Cerebellar nuclear complex (tissue), 1 donor: Measurements from ENCODE around the gene HOXB7.

ENCODE experiments used
- DNase-seq, 2 experiments: peaks; one replicate each; lab custom pipeline; 2025; lab: John Stamatoyannopoulos, UW

Gene HOXB7

DNA sequence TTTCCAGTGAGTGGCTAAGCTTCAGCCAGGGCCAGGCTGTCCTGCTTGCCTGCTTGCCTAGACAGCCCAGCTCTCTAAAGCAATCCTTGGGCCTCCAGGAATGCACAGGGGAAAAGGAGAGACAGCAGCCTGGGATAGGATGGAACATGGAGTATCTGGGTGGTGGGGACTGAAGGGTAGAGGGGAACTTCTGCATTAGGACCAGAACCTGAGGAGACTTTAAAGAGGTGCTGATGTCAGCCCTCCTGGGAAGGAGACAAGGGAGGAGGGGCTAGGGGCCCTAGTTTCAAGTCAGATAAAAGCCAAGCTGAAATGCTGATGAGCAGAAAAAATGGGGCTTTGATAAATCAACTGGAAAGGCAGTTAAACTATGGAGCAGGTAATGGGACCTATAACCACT lies 1.8 kb downstream of the HOXB7 start:
- DNase-seq, result no peak

DNA sequence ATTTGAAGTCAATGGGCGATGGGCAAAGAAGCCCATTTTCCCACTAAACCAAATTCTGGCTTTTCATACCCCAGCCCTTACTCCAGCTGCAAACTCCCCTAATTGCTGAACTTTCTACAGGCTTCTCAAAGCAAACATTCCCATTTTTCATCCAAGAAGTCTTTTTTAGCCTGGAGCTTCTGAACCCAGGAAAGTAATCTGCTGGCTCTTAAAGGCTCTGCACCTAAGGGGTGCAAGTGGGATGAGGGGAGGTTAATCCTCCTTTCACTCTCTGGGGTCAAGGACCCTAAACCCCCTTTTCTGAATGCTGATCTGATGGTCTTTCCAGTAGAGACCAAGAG lies 2.4 kb downstream of the HOXB7 start:
- DNase-seq, result no peak

DNA sequence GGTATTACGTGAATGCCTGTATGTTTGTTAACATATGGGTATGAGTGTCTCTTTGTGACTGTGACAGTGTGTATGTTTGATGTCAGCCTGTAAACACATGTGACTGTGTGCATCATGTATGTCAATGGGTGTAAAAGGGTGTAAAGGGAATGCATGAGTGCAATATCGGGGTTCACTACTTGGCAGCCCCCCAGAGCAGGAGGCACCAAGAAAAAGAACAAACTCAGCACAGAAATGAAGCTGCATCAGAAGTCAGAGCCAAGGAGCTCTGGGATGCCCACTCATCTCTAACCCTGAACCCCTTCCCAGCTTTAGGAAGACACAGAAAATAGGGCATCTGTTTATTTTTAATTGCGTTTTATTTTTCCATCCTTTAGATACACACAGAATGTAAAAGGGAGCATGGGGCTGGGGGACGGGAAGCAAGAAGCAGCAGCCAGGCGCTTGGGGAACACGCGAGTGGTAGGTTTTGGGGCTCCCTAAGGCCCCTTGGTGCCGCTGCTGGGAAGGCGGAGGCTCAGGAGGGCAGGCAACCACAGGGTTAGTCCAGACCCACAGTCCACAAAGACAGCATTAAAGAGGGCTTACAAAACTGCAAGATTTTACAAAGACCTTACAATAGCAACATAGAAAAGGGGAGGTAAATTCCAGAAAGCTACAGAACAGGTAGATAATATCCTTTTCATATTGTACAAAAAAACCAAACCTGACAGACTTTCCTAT lies 3.8 kb downstream of the HOXB7 start:
- no peak for DNase-seq

DNA sequence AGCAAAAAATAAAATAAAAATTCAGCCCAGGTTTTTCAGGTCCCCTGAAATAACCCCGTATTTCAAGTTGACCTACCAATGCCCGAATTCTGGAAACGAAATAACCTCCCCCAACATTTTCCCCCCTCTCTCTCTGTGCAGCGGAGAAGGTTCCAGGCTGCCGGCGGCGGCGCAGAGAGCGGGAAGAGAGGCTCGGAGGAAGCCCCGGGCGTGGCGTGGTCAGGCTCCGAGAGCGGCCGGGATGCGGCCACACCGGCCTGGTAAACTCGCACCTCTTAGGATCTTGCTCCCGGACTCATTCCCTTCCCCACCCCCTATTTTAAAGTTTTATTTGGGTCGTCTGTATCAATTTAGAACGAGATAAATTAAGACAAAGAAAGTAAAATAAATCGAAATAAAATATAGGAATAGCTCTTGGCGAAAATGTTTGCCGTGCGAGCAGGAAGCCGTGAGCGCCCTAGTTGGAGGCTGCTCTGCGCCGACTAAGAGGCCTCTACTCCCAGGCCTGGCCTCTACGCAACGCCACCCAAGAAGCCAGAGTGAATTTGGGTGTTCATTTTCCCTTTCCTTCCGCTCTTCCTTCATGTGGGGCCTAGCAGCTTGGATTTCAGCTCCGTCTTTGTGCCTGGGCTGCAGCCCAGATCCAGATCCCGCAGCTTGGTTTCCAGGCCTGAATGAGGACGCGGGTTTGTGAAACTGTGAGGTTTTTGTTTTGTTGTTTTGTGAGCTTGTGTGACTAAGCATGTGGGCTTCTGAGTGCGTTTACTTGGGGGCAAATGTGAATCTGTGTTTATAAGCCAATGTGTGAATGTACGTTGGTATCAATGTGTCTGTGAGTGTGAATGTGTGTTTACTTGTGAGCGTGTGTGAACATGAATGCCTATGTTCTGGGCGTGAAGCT lies 4.6 kb downstream of the HOXB7 start:
- DNase-seq, result no peak

DNA sequence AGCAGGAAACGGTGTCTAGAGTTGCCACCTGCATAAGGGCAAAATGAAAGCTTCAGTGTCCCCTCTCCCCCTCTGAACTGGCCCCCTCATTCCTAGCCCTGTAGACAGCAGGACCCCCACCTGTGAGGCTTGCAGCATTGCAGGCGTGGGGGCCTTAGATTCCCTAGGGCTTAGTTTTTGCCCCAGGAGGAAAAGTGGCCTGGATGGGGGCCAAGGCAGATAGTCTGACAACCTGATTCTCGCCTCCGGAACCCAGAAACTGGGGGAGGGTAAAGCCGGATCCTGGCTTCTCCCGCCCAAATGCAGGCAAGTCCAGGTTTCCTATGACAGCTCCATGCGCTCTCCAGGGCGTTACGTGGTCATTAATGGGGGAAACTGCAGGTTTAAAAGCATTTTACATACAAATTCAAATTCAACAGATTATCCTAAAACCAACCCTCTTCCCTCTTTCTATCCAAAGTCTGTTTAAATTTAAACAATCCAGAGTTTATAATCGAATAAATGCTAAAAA lies 5.4 kb downstream of the HOXB7 start:
- no peak for DNase-seq

DNA sequence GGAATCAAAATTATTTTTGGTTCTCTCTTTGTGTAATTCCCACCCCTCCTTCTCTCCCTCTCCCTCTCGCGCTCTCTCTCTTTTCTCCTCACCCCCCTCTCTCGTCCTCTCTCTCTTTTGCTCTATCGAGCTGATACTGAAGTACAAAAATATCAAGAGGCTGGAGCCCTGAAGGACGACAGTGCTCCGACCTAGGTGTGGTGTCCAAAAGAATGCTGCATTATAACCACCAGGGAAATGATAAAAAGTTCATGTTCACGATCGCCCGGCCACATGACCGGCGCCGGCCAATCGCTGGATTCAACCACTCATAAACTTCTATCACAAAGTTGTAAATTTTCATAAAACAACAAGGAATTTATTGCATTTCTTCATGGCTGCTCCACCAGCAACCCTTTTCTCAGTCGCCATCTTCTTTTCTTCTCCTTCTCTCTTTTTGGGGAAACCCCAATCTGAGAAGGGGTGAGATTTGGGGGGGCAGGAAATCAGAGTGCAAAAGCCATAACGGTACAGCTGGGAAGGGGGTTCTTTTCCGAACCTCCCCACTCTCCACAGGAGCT lies 6.0 kb downstream of the HOXB7 start, which contains the start of gene HOXB6:
TSS of gene HOXB6 (minus strand) at position 217 of the 560 bp plus-strand sequence. CDS start 6,836 bp downstream, outside the sequence.
- DNase-seq, result no peak

DNA sequence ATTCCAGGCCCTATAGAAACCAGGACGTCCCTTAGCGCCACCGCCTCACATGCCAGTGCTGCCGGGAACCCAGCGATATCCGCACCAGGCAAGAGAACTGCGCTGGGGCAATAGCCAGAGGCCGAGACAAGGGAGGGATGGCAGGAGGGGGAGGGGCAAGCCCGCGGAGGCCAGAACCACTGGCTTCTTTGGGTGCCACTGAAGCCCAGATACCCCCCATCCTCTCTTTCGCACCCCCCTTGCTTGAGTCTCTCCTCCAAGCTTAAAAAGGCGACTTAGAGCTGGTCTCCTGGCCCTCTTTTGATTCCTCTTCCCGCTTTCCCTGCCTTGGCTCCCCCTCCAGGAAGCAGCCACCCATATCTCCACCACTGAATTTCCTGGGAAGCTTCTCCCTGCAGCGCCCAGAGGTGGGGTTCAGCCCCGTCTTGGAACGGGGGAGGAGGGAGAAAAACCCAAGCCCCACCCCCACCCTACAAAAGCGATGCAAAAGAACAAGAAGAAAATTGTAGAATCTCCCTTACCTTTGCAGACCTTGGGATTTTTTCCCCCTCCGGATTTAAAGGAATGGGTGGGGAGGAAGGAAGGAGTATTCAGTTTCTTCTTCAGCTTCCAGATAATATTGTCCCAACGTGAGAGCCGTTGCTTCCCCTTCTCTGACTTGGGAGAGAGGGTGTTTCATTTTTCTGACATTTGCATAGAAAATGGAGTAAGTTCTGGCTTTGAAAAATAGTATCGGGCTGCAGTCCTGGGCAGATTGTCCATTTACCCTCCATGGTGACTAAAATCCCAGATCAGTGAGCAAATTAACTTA lies 6.7 kb downstream of the HOXB7 start:
- no peak for DNase-seq

DNA sequence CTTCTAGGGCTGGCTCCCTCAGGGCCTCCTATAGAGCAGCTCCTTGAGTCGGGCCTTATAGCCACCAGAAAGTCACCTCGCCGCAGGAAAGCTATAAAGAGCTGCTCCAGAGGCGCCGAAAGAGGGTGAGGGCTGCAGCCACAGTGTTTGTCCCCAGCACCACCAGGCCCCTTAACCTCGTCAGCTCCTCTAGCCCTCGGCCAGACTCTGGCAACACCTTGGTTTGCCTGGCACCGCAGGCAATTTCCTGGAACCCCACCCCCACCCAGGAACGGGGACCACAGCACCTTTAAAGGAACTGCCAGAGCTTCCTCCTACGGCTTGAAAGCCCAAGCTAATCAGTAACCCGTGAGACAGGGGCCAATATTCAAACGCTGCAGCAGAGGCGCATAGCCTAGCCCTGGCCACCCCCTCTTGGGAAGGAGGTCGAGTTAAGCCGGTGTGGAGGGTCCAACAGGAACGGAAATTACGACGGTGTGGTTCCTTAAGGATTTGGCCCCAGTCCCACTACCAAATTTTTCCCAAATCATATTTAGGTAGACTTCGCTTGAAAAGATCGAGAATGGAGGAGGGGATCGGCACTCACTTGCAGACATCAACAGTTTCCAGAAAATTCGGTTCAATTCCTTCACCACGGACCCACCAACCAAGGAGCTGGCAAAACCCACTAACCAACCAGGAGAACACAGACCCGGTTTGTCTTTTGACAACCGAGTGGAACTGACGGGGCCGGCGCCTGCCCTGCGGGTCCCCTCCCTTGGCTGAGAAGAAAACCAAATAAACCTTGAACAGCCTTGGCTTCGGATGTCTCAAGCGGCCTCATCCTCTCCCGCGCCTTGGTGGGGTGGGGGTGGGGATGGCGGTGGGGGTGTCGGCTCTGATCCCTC lies 9.0 kb downstream of the HOXB7 start:
- no peak for DNase-seq

DNA sequence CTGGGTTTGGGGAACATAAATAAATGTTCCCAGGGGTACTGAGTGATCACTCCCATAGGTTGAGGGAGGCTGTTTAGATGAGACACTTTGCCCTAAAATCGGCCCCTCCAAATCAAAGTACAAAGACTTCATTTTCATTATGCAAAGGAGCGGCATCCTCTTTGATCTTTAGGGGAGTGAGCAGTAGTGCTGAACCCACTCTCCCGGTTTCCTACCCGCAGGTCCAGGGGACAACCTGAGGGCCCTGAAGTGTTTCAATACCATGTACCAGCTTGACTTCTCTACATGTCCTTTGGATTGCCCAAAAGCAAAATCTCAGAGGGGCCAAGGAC lies 9.6 kb downstream of the HOXB7 start:
- DNase-seq, result no peak

DNA sequence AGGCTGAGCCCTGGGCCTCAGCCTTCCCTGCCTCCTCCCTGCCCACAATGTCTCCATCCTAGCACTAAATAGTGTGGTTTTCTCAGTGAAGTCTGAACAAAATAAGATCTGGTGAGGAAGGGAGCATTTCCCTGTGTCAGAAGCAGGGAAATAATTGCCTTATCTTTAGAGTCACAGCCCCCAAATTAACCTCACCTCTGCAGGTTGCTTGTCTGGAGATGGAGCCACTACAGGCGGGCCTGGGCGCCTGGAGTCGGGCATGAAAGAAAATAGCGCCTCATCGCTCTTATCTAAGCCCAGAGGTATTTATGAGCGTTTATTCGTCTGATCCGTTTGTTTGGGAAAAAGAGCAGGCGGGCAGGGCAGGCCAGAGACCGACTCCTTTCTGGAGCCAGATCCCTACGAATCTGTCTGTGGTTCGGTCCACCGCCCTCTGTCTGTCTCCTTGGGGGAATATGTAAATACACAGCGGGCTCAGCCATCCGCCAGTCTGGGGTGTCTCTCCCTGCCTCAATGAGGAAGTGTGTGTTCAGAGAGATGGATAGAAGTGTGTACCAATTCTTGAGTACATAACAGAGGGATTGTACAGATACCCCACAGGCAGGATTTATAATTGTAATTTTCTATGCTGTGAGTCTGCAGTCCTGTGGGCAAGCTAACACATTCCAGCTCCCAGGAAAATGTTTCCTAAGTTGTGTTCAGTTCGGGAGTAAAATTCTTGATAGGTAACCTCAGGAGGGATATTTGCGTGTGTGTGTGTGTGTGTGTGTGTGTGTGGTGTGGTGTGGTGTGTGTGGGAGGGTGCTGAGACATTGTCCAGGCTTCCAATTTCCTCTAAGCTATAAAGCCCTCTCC lies 10.3 kb downstream of the HOXB7 start:
- no peak for DNase-seq

DNA sequence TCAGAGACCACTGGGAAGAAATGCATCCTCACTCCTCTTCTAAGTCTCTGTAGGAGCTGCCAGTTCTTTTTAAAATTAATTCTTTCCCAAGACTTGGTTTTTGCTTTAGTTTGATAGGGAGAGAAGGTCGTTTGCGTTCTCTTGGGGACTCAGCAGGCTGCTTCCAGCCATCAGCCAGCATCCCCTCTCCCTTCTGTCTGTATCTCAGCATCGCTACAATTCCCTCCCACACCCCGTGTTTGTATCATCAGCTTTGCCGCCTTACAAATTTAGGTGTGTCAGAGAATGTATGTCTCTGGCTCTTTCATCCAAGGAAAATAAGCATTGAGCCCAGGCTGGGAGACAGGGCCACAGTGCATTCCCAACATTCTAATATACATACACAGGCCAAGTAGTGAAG lies 11.5 kb downstream of the HOXB7 start:
- DNase-seq, result no peak

DNA sequence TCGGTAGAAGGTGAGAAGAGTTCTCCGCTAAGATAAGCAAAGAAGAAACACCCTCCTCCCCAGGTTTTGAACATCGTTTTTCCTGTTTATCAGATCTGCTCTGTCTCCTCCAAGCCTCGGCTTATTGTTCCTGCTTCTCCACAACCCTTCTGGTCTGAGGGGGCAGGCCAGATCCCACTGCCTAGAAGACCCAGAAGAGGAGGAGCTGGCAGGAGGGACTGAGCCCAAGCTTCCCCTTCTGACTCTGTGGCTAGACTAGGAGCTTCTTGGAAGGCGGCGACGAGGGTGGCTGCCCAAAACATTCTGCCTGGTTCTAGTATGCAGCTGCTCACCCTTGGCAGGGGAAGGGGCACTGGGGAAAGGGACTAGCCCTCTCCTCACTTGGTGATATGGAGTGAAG lies 12.1 kb downstream of the HOXB7 start:
- no peak for DNase-seq

DNA sequence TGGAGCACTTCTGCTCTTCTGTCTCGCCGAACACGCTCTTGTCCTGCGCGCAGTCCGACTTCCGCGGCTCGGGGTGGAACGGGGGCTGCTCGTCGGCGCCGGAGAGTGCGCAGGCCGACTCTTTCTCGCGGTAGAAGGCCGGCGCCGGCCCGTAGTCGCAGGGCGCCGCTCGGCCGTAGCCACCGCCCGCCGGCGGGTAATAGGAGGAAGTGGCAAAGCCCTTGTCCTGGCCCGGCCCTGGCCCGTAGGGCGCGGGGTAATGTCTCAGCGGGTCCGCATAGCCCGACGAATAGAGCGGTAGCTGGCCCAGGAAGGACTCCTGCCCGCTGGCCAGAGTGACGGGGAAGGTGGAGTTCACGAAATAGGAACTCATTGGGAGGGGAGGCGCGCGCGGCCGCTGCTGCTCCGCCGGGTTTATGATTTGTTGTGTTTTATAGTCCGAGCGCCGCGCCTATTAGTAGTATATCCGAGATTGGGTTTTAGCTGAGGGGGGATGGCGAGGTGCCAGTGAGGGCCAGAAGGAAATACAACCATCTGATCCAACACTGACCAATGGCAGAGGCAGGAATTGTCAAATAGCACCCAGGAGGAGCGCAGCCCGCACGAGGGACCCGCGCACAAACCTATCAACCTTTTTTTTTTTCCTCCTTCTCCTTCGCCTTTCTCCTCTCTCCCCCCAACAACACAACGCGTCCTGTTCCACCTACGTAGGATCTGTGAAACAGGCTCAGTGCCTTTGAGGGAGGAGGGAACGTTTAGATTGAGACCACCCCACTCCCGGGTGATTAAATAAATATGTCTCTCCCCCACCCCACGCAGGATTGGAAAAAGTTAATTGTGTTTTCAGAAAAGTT lies 12.8 kb downstream of the HOXB7 start:
- DNase-seq, result no peak

DNA sequence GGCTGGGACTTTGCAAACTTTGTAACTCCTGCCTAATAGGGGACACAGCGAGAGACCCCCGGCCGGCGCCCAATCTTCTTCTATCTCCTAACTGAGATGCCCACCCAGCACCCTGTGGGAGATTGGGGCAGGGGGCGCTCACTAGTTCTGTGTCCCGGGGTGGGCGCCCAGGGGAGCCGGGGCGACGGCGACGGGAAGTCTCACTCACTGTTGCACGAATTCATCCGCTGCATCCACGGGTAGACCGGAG lies 13.4 kb downstream of the HOXB7 start:
- DNase-seq, result no peak

DNA sequence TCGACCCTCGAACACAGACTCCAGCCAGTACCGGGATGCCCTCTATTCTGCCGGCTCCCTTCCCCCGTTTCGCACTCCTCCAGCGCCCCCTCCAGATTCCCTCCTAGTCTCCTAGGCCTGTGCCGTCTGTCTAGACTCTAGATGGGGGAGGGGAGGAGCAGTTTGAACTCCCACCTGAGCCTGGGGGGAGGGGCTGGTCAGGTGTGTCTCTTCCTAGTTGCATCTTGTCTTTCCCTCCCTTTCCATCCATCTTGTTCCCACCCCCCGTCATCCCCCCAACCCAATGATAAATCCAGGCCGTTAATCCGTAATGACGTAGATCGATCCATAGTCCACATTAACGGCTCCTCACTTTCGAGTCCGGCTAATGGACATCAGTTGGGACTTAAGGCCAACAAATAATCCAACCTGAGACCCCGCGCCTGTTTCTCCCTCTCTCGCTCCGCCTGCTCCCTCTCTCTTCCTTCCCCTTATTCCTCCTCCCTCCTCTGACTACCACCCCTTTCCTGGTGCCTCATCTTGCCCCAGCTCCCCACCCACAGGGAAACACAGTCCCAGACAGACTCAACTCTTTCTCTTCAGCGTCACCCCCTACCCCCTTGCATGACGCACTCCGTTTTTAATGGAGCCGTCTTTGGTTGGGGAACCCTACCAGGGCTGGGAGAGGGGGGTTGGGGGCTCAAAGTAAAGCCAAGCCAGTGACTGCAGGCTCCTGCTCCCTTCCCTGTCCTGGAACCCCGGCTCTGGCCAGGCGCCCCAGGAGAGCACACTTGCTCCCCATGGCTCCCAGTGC lies 13.9 kb downstream of the HOXB7 start:
- DNase-seq, result no peak

DNA sequence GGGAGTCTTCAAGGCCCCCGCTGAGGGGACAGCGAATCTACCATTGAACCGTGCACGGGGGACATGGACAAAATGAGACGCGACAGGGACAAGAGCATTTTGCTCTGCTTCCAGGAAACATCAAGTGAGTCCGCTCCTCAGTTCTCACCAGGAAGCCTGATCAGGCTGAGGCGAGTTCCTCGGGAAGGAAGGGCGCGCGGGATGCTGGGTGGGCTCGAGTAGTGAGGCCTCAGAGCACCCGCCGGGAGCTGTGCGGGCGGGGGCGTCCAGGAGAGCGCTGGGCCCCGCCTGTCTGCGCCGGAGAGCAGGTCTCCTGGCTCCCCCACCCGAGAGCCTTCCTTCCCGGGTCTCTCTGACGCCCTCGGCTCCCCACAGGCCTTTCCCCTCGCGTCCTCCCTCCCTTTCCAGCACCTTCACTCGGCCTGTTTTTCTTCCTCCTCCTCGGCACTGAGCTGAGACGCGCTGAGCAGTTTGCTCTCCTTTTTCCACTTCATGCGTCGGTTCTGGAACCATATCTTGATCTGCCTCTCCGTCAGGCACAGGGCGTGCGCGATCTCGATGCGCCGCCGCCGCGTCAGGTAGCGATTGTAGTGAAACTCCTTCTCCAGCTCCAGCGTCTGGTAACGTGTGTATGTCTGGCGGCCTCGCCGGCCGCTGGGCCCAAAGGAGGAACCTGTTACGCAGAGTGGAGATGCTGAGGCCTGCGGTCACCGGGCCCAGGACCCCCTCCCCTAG lies 14.7 kb downstream of the HOXB7 start:
- DNase-seq, result no peak

DNA sequence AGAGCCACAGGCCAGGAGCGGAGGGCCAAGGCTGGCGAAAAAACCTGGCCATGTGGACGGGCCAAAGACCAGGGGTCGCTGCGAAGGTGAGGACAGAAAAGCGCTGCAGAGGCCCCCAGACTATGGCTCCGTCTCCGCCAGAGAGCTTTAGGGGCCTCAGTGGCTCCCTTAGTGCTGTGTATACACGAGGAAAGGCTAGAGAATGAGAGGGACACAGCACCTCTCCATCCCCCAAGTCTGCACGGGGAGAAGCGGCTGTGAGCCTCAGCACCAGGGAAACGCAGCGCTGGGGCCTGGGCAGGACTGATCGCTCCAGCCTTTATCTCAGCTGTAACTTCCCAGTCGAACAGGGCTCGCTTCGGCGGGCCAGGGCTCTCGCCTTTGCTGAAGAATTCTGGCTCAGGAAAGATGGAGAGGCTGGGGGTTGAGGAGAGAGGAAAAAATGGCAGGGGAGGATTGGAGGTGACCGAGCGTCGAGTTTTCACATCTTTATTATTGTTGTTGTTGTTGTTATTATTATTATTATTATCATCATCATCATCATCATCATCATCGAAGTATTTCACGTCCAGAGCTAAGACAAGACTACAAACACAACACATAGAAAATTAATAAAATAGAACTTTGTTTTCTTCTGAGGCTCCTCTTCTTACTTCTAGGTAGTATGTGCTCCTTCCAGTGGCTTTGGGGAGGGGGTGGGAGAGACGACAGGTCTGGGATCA lies 15.4 kb downstream of the HOXB7 start:
- DNase-seq, result no peak
